ENCODE results near the gene TMEM52B.
A peak's percentile ranks its signal among the peaks of the same experiment; 100 is the strongest.
"Not testable (repeated sequence)": the region's sequence is repeated elsewhere in the genome, so short reads cannot be mapped to it uniquely, and the experiment has no call there.

Gene TMEM52B

GRCh38 chr12:10225426-10225825 is 46.6 kb downstream of the TMEM52B start:
- not testable (repeated sequence) for H3K4me1 ChIP-seq (ENCODE audit: control insufficient read depth, insufficient read depth, low read length); H3K4me3 ChIP-seq (ENCODE audit: low read depth, low read length); H3K27me3 ChIP-seq (ENCODE audit: control insufficient read depth, insufficient read depth, low read length); H3K9me3 ChIP-seq (ENCODE audit: control insufficient read depth, insufficient read depth, low read depth, low read length); H3K27ac ChIP-seq (ENCODE audit: low read depth, low read length); H3K9ac ChIP-seq (ENCODE audit: low read length)
- peaks cover 43% of the 10 kb centered on the region for H3K36me3 ChIP-seq (ENCODE audit: control insufficient read depth, insufficient read depth, low read length)

GRCh38 chr12:10226086-10226485 is 47.3 kb downstream of the TMEM52B start:
- H3K9me3 ChIP-seq (ENCODE audit: control insufficient read depth, insufficient read depth, low read depth, low read length): no peaks in the 10 kb centered on the region
- no peaks in the 10 kb centered on the region for H3K4me1 ChIP-seq (ENCODE audit: control insufficient read depth, insufficient read depth, low read length)
- H3K27ac ChIP-seq (ENCODE audit: low read depth, low read length): no peak overlapping the region
- peaks cover 36% of the 10 kb centered on the region for H3K36me3 ChIP-seq (ENCODE audit: control insufficient read depth, insufficient read depth, low read length)
- no peaks in the 10 kb centered on the region for H3K27me3 ChIP-seq (ENCODE audit: control insufficient read depth, insufficient read depth, low read length)
- peak overlapping the region; percentile 30; the same call in 1 of the 2 replicates for H3K4me3 ChIP-seq (ENCODE audit: low read depth, low read length)
- H3K9ac ChIP-seq (ENCODE audit: low read length): no peak overlapping the region

GRCh38 chr12:10226731-10227130 is 47.9 kb downstream of the TMEM52B start:
- no peak overlapping the region for H3K27ac ChIP-seq (ENCODE audit: low read depth, low read length)
- H3K9ac ChIP-seq (ENCODE audit: low read length): no peak overlapping the region
- H3K4me1 ChIP-seq (ENCODE audit: control insufficient read depth, insufficient read depth, low read length): no peaks in the 10 kb centered on the region
- peaks cover 5% of the 10 kb centered on the region; the same call in 1 of the 2 replicates for H3K9me3 ChIP-seq (ENCODE audit: control insufficient read depth, insufficient read depth, low read depth, low read length)
- H3K36me3 ChIP-seq (ENCODE audit: control insufficient read depth, insufficient read depth, low read length): peaks cover 29% of the 10 kb centered on the region
- H3K4me3 ChIP-seq (ENCODE audit: low read depth, low read length): no peak overlapping the region
- H3K27me3 ChIP-seq (ENCODE audit: control insufficient read depth, insufficient read depth, low read length): no peaks in the 10 kb centered on the region

- Histone ChIP-seq H3K9me3 (ENCODE audit: control insufficient read depth, insufficient read depth, low read depth, low read length) (peaks cover 8% of the 10 kb centered on the region; the same call in 1 of the 2 replicates), H3K36me3 (ENCODE audit: control insufficient read depth, insufficient read depth, low read length) (peaks cover 20% of the 10 kb centered on the region), H3K4me1 (ENCODE audit: control insufficient read depth, insufficient read depth, low read length) (no peaks in the 10 kb centered on the region), H3K27me3 (ENCODE audit: control insufficient read depth, insufficient read depth, low read length) (no peaks in the 10 kb centered on the region), H3K9ac (ENCODE audit: low read length) (no peak overlapping the region), H3K4me3 (ENCODE audit: low read depth, low read length) (no peak overlapping the region), H3K27ac (ENCODE audit: low read depth, low read length) (no peak overlapping the region)
Measured at GRCh38 chr12:10227648-10228047, 48.8 kb downstream of the TMEM52B start.

- no peaks in the 10 kb centered on the region for H3K27me3 ChIP-seq (ENCODE audit: control insufficient read depth, insufficient read depth, low read length)
- no peaks in the 10 kb centered on the region; the same call in 1 of the 2 replicates for H3K36me3 ChIP-seq (ENCODE audit: control insufficient read depth, insufficient read depth, low read length)
- H3K9me3 ChIP-seq (ENCODE audit: control insufficient read depth, insufficient read depth, low read depth, low read length): peaks cover 42% of the 10 kb centered on the region
Measured at GRCh38 chr12:10234562-10234961, 55.7 kb downstream of the TMEM52B start.

GRCh38 chr12:10235761-10236631 is 57.2 kb downstream of the TMEM52B start:
- Histone ChIP-seq H3K36me3 (ENCODE audit: control insufficient read depth, insufficient read depth, low read length) (no peaks in the 10 kb centered on the region), H3K9ac (ENCODE audit: low read length) (no peak overlapping the region), H3K4me3 (ENCODE audit: low read depth, low read length) (no peak overlapping the region), H3K4me1 (ENCODE audit: control insufficient read depth, insufficient read depth, low read length) (peaks cover 7% of the 10 kb centered on the region), H3K27me3 (ENCODE audit: control insufficient read depth, insufficient read depth, low read length) (no peaks in the 10 kb centered on the region), H3K9me3 (ENCODE audit: control insufficient read depth, insufficient read depth, low read depth, low read length) (peaks cover 42% of the 10 kb centered on the region), H3K27ac (ENCODE audit: low read depth, low read length) (no peak overlapping the region)

More at GRCh38 chr12:10234562-10234961, 55.7 kb downstream of the TMEM52B start:
- no peak overlapping the region for H3K4me3 ChIP-seq (ENCODE audit: low read depth, low read length)
- no peak overlapping the region for H3K9ac ChIP-seq (ENCODE audit: low read length)
- no peak overlapping the region for H3K27ac ChIP-seq (ENCODE audit: low read depth, low read length)
- H3K4me1 ChIP-seq (ENCODE audit: control insufficient read depth, insufficient read depth, low read length): no peaks in the 10 kb centered on the region

- Histone ChIP-seq H3K4me1 (ENCODE audit: control insufficient read depth, insufficient read depth, low read length) (peaks cover 14% of the 10 kb centered on the region), H3K36me3 (ENCODE audit: control insufficient read depth, insufficient read depth, low read length) (no peaks in the 10 kb centered on the region), H3K27me3 (ENCODE audit: control insufficient read depth, insufficient read depth, low read length) (no peaks in the 10 kb centered on the region), H3K27ac (ENCODE audit: low read depth, low read length) (no peak overlapping the region), H3K4me3 (ENCODE audit: low read depth, low read length) (no peak overlapping the region), H3K9me3 (ENCODE audit: control insufficient read depth, insufficient read depth, low read depth, low read length) (peaks cover 38% of the 10 kb centered on the region), H3K9ac (ENCODE audit: low read length) (no peak overlapping the region)
Measured at GRCh38 chr12:10236720-10237119, 57.9 kb downstream of the TMEM52B start.

- peaks cover 31% of the 10 kb centered on the region for H3K9me3 ChIP-seq (ENCODE audit: control insufficient read depth, insufficient read depth, low read depth, low read length)
- no peaks in the 10 kb centered on the region for H3K27me3 ChIP-seq (ENCODE audit: control insufficient read depth, insufficient read depth, low read length)
- no peak overlapping the region for H3K27ac ChIP-seq (ENCODE audit: low read depth, low read length)
- H3K9ac ChIP-seq (ENCODE audit: low read length): no peak overlapping the region
- H3K36me3 ChIP-seq (ENCODE audit: control insufficient read depth, insufficient read depth, low read length): no peaks in the 10 kb centered on the region
- H3K4me3 ChIP-seq (ENCODE audit: low read depth, low read length): no peak overlapping the region
- H3K4me1 ChIP-seq (ENCODE audit: control insufficient read depth, insufficient read depth, low read length): peaks cover 21% of the 10 kb centered on the region
Measured at GRCh38 chr12:10238526-10238925, 59.7 kb downstream of the TMEM52B start.

GRCh38 chr12:10241290-10241689 is 62.5 kb downstream of the TMEM52B start:
- Histone ChIP-seq H3K36me3 (ENCODE audit: control insufficient read depth, insufficient read depth, low read length) (no peaks in the 10 kb centered on the region), H3K9ac (ENCODE audit: low read length) (no peak overlapping the region), H3K9me3 (ENCODE audit: control insufficient read depth, insufficient read depth, low read depth, low read length) (peaks cover 11% of the 10 kb centered on the region), H3K4me3 (ENCODE audit: low read depth, low read length) (no peak overlapping the region), H3K4me1 (ENCODE audit: control insufficient read depth, insufficient read depth, low read length) (peaks cover 21% of the 10 kb centered on the region), H3K27ac (ENCODE audit: low read depth, low read length) (peak overlapping the region; percentile 50; the same call in 1 of the 2 replicates), H3K27me3 (ENCODE audit: control insufficient read depth, insufficient read depth, low read length) (no peaks in the 10 kb centered on the region)

All from HUES6 (cell line).